Thyroid gland (tissue), 4 donors: ENCODE data around the gene FAM13B.

Experiments used
- POLR2A ChIP-seq, 2 donors: fragments of 450-650 bp; IDR thresholded peaks; one replicate each; pipeline ENCODE4 v1.6.1; 2017; ENCODE audit warnings: antibody characterized with exemption in 2 of 2, mild to moderate bottlenecking in 2 of 2, moderate library complexity in 1 of 2
- TF ChIP-seq, protein P1 (sequence below), 6 experiments: fragments of 200-600 bp in 3 of 6; fragments of 450-650 bp in 3 of 6; sonication (generic) in 3 of 6; IDR thresholded peaks; one replicate each; pipeline ENCODE4 v1.5.1; 2016 to 2019; ENCODE audit warnings: antibody characterized with exemption in 6 of 6, mild to moderate bottlenecking in 2 of 6, inconsistent platforms in 1 of 6, moderate library complexity in 1 of 6

DNA sequence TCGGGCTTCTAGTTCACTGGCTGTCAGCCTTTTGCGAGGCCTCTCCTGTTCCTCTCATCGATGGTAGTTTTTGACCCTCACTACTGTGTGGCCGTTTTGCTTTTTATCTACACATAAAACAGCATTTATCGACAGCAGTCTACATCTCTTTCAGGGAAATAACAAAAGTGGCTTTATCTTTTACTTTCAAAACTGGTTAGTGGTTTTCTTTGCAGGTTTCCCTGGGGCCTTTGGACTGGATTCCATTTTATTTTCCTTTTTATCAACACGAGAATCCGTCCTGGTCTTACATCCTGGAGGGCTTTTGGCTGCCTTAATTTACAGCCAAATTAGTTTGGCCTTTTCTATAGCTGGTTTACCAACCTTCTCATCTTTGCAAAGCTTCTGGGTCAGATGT lies 144.4 kb downstream of the FAM13B start:
- TF ChIP-seq, protein P1, sequence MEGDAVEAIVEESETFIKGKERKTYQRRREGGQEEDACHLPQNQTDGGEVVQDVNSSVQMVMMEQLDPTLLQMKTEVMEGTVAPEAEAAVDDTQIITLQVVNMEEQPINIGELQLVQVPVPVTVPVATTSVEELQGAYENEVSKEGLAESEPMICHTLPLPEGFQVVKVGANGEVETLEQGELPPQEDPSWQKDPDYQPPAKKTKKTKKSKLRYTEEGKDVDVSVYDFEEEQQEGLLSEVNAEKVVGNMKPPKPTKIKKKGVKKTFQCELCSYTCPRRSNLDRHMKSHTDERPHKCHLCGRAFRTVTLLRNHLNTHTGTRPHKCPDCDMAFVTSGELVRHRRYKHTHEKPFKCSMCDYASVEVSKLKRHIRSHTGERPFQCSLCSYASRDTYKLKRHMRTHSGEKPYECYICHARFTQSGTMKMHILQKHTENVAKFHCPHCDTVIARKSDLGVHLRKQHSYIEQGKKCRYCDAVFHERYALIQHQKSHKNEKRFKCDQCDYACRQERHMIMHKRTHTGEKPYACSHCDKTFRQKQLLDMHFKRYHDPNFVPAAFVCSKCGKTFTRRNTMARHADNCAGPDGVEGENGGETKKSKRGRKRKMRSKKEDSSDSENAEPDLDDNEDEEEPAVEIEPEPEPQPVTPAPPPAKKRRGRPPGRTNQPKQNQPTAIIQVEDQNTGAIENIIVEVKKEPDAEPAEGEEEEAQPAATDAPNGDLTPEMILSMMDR (IDR thresholded peaks at IDR 0.05), result no peak
- no peak for TF ChIP-seq POLR2A (IDR thresholded peaks at IDR 0.05)
